Activated naive CD8-positive, alpha-beta T cell treated with anti-CD3 and anti-CD28 coated beads, Interleukin-2, amount 50 U/mL, for 24 hours (primary cell): ENCODE results near the gene DCDC1.

ENCODE experiments used
- ATAC-seq: fragments of 150-1000 bp; cut with Tn5 transposase; one replicate; pipeline ENCODE4 v1.10.0; 2021
- DNase-seq: peaks from one replicate; pipeline ENCODE4 v3.0.0; 2021
- H3K27ac Mint-ChIP-seq: one replicate; pipeline ENCODE4 v1.8.0; 2021; ENCODE audit warnings: mild to moderate bottlenecking, mixed read lengths
- H3K27me3 Mint-ChIP-seq: one replicate; pipeline ENCODE4 v1.8.0; 2021; ENCODE audit warnings: mixed read lengths
- H3K36me3 Mint-ChIP-seq: one replicate; pipeline ENCODE4 v1.8.0; 2021; ENCODE audit warnings: low read depth, mixed read lengths
- H3K4me1 Mint-ChIP-seq: one replicate; pipeline ENCODE4 v1.8.0; 2021; ENCODE audit warnings: mixed read lengths
- H3K4me3 Mint-ChIP-seq: one replicate; pipeline ENCODE4 v1.8.0; 2021; ENCODE audit warnings: mild to moderate bottlenecking, moderate library complexity, mixed read lengths
- H3K9me3 Mint-ChIP-seq: one replicate; pipeline ENCODE4 v1.8.0; 2021; ENCODE audit warnings: mixed read lengths

DCDC1 gene

DNA sequence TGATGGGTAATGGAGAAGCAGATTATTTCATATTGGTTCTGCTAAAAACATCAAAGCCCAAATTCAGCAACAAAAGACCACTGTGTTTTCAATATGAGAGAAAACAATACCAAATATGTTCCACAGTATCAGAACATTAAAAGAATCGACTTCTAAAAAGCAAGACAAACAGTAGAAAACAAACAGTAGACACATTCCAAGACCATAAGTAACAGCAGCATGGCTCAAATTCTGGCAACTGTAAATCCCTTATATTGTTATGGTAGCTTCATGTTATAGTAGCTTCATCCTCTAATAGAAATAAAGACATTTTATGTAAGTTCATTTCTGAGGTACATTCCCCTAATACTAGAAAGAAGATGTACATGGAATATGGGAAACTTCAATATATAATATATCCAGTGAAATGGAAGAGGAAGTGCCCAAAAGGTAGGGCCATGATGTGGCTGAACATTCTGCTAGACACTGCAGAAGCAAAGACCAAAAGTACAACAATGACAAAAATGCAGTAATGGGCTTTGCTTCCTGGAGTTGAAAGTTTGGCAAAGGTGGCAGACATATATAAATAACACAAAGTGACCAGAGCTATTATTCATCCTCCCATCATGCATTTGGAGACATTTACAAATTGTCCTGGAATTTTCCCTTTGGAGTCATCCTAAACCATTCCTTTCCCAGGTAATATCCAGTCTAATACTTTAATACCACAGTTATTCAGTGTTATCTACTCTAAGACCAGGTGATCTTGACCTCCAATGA is 299.9 kb downstream of the DCDC1 start:
- DNase-seq (no peak), ATAC-seq (no peak)
- H3K27me3 Mint-ChIP-seq: no peaks in the 10 kb centered on the region
- no peaks in the 10 kb centered on the region for H3K9me3 Mint-ChIP-seq
- H3K4me3 Mint-ChIP-seq: no peak overlapping the region
- H3K4me1 Mint-ChIP-seq: no peaks in the 10 kb centered on the region
- no peaks in the 10 kb centered on the region for H3K36me3 Mint-ChIP-seq
- H3K27ac Mint-ChIP-seq: no peak overlapping the region

DNA sequence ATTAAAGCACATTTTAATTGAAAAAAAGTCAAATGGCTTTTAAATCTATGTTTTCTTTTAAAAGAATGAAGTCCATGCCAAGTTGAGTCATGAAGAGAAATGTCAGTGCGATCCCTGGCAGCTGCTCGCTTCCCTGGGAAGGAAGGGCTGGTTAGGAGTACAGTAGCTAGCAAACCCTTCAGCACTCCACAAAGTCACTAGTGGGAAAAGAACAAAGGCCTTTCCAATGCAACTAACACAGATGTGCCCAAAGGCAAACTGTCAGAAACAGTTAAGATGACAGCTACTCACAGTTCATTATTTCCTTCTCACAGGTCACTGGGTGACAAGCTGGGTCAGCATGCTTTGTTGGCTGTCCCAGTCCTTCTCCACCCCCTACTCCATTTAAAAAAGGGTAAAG is 308.7 kb downstream of the DCDC1 start:
- H3K4me1 Mint-ChIP-seq: no peaks in the 10 kb centered on the region
- no peak overlapping the region for H3K4me3 Mint-ChIP-seq
- ATAC-seq: no peak
- DNase-seq: no peak
- H3K36me3 Mint-ChIP-seq: no peaks in the 10 kb centered on the region
- no peak overlapping the region for H3K27ac Mint-ChIP-seq
- no peaks in the 10 kb centered on the region for H3K9me3 Mint-ChIP-seq
- H3K27me3 Mint-ChIP-seq: no peaks in the 10 kb centered on the region

DNA sequence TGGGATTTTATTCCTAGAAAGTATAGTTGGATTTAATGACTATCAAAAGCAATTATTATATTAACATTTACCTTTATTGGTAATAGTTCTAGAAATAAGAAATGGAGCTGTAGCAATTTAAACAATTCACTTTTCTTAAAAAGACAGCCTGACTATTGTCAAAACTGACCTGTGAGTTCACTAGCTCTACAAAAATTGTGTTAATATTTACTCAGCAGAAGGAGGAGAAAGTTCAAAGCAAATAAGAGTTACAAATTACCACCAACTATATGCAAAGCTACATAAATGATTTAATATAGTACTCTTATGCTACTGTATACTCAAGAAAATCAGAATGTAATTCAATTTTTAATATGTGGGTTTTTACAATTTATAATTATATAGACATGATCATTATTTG is 310.0 kb downstream of the DCDC1 start:
- H3K27ac Mint-ChIP-seq: no peak overlapping the region
- no peaks in the 10 kb centered on the region for H3K4me1 Mint-ChIP-seq
- H3K27me3 Mint-ChIP-seq: no peaks in the 10 kb centered on the region
- ATAC-seq (no peak), DNase-seq (no peak)
- no peaks in the 10 kb centered on the region for H3K36me3 Mint-ChIP-seq
- no peak overlapping the region for H3K4me3 Mint-ChIP-seq
- H3K9me3 Mint-ChIP-seq: peaks cover 4% of the 10 kb centered on the region

DNA sequence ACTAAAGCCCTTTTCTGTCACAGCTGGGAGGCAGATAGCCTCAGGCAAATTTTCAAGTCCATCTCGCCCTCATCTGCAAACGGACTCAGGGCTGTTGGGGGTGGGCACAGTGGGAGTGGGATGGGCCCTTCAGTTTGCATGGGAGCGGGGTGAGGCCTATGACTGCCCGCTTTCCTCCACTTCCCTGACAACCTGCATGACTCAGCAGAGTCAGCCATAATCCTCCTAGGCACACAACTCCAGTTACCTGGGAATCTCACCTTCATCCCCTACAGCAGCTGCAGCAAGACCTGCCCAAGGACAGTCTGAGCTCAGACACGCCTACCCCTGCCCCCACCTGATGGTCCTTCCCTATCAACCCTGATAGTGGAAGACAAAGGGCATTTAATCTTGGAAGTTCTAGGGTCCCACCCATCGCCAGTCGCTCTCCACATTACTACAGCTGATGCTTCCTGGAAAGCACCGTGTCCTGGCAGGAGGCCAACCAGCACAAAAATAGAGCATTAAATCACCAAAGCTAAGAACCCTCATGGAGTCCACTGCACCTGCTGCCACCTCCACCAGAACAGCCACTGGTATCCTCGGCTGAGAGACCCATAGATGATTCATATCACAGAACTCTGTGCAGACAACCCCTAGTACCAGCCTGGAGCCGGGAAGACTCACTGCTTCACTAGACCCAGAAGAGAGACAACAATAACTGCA is 319.3 kb downstream of the DCDC1 start:
- H3K27ac Mint-ChIP-seq: no peak overlapping the region
- no peak overlapping the region for H3K4me3 Mint-ChIP-seq
- ATAC-seq: no peak
- DNase-seq: no peak
- no peaks in the 10 kb centered on the region for H3K27me3 Mint-ChIP-seq
- no peaks in the 10 kb centered on the region for H3K36me3 Mint-ChIP-seq
- peaks cover 15% of the 10 kb centered on the region for H3K9me3 Mint-ChIP-seq
- H3K4me1 Mint-ChIP-seq: no peaks in the 10 kb centered on the region

DNA sequence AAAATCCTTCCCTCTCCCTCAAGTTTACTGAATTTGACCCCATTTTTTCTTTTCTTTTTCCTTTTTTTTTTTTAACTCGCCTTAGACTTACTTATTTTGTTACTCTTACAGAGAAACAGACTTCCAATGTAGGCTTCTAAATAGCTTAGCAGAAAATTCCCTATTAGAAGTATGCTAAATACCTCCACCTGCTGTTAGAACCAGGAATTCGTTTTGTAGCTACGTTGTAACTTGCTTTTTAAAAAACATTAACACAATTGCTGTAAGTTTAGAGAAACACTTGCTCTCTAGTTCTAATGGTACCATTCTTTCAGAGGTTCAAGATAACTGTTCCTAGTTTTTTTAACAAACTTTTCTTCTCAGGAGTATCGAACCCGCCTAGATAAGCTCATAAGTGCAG is 324.2 kb downstream of the DCDC1 start:
- Mint-ChIP-seq H3K27ac (no peak overlapping the region), H3K36me3 (no peaks in the 10 kb centered on the region), H3K27me3 (no peaks in the 10 kb centered on the region), H3K9me3 (peaks cover under 1% of the 10 kb centered on the region), H3K4me3 (no peak overlapping the region), H3K4me1 (no peaks in the 10 kb centered on the region)
- ATAC-seq (no peak), DNase-seq (no peak)

DNA sequence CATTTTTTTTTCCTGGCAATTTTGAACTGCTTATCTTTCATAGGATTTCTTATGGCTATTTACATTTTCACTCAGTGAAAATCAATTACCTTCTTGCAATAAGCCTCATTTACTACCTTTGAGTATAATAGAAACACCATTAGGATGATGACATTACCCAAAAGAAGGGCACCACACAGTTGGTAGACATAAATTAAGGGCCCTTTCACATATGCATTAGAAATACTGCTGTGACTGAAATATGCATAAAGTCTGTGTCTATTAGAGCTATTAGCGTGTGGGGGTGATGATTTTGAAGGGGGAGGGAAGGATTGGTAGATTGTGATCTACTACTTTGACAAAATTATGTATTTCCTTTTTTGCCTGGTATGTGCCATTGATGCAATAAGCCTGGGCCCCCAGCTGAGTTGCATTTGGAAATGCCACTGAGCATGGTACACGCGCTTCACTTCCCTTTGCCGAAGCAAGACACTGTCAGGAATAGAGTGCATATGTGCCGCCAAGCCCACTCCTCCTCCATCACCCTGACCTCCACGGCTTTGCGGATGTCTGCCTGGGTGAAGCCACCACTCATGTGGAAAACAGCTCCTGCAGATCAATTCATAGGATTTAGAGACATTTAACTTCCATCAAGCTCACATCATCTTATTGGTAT is 339.3 kb downstream of the DCDC1 start:
- H3K4me3 Mint-ChIP-seq: no peak overlapping the region

DNA sequence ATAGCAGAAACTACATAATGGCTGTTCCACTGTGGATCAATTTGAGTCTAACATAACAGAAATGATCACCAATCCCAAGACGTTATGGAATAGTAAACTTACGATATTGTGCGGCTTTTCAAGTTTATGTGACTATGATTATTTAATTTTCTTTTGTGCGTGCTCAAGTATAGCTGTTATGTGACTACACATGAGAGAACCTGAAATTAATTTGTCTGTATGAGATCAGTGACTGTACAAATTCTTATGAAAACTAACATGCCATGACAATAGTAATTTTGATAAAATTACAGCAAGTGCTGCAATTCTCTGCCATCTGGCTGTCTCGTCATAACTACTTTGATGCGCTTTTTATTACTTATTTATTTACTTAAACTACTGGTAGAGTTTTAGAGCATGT is 343.2 kb downstream of the DCDC1 start:
- Mint-ChIP-seq H3K27me3 (peaks cover 1% of the 10 kb centered on the region), H3K9me3 (no peaks in the 10 kb centered on the region)
- DNase-seq: no peak

More for the DNA sequence above, 339.3 kb downstream of the DCDC1 start:
- no peaks in the 10 kb centered on the region for H3K4me1 Mint-ChIP-seq
- H3K36me3 Mint-ChIP-seq: no peaks in the 10 kb centered on the region
- no peaks in the 10 kb centered on the region for H3K27me3 Mint-ChIP-seq
- H3K27ac Mint-ChIP-seq: no peak overlapping the region
- H3K9me3 Mint-ChIP-seq: no peaks in the 10 kb centered on the region
- DNase-seq (no peak), ATAC-seq (no peak)

DNA sequence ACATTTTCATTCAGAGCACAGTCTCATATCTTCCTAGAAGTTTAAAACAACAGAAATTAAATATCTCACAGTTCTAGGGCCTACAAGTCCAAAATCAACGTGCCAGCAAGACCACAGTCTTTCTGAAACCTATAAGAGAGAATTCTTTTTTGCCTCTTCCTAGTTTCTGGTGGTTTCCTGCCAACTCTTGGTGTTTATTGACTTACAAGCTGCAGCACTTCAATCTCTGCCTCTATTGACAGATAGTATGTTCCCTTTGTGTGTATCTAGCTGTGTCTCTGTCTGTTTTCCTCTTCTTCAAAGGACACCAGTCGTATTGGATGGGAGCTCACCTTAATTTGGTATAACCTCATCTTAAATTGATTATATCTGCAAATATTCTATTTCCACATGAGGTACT is 347.5 kb downstream of the DCDC1 start:
- H3K4me1 Mint-ChIP-seq: no peaks in the 10 kb centered on the region
- no peaks in the 10 kb centered on the region for H3K9me3 Mint-ChIP-seq

More for the DNA sequence above, 343.2 kb downstream of the DCDC1 start:
- Mint-ChIP-seq H3K4me3 (no peak overlapping the region), H3K27ac (no peak overlapping the region), H3K36me3 (no peaks in the 10 kb centered on the region), H3K4me1 (no peaks in the 10 kb centered on the region)
- no peak for ATAC-seq

DNA sequence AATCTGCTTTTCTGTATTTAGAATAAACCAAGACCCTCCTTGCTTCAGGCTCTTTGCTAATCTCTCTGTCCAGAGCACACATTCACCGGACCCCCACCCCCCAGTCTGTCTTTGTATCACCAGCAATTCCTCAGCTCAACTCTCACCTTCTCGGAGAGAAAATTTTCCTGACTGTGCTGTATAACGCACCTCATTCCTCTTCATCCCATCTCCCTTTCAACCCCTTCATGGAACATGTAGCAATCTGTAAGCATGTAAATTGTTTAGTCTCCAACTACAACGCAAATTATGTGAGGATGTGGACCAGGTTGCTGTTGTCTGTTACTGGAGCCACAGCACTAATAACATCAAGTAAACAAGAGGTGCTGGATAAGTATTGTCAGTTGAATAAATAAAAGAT is 349.8 kb downstream of the DCDC1 start:
- Mint-ChIP-seq H3K27ac (no peak overlapping the region), H3K36me3 (no peaks in the 10 kb centered on the region), H3K27me3 (peaks cover 1% of the 10 kb centered on the region), H3K4me1 (no peaks in the 10 kb centered on the region), H3K9me3 (no peaks in the 10 kb centered on the region), H3K4me3 (no peak overlapping the region)
- DNase-seq (no peak), ATAC-seq (no peak)

More for the DNA sequence above, 347.5 kb downstream of the DCDC1 start:
- peaks cover 1% of the 10 kb centered on the region for H3K27me3 Mint-ChIP-seq
- no peak overlapping the region for H3K4me3 Mint-ChIP-seq
- H3K27ac Mint-ChIP-seq: no peak overlapping the region
- ATAC-seq (no peak), DNase-seq (no peak)
- H3K36me3 Mint-ChIP-seq: no peaks in the 10 kb centered on the region

DNA sequence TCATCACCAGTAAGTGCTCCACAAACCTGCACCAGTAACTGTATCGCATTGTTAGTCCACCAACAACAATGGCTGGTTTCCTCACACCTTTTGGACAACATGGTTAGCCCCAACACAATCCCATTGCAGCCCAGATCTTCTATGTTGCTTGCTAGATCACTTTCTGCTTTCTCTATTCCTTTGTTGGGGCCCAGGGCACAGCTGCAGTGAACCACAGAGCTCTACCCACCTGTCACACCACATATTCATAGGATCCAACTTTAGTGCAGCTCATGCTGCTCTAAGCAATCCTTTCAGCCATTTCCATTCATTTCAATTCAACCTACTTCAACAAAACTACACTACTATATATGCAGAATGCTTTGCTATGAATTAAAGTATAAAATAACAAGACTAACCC is 364.3 kb downstream of the DCDC1 start:
- no peaks in the 10 kb centered on the region for H3K4me1 Mint-ChIP-seq
- H3K4me3 Mint-ChIP-seq: no peak overlapping the region
- ATAC-seq: no peak
- H3K36me3 Mint-ChIP-seq: no peaks in the 10 kb centered on the region
- no peak for DNase-seq
- H3K27me3 Mint-ChIP-seq: no peaks in the 10 kb centered on the region
- H3K9me3 Mint-ChIP-seq: no peaks in the 10 kb centered on the region
- H3K27ac Mint-ChIP-seq: no peak overlapping the region

DNA sequence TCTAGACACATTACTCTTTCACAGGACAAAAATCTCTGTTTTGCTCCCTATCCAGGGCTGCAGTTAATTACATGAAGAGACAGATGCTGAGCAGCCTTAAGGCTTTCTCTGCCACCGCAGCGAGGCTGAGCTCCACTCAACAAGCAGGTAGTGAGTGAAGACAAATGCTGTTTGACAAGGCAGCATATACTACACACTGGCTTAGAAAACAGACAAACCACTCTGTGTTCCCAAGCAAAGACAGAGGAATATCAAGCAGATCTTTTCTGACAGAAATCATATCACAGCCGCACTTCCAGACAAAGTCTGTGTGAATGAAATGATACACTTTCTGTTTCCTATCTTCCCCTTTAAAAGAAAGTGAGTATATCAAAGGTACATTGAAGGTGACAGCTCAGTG is 368.1 kb downstream of the DCDC1 start:
- Mint-ChIP-seq H3K4me1 (no peaks in the 10 kb centered on the region), H3K27me3 (no peaks in the 10 kb centered on the region), H3K9me3 (no peaks in the 10 kb centered on the region), H3K27ac (no peak overlapping the region), H3K4me3 (no peak overlapping the region), H3K36me3 (no peaks in the 10 kb centered on the region)
- ATAC-seq: no peak
- no peak for DNase-seq

DNA sequence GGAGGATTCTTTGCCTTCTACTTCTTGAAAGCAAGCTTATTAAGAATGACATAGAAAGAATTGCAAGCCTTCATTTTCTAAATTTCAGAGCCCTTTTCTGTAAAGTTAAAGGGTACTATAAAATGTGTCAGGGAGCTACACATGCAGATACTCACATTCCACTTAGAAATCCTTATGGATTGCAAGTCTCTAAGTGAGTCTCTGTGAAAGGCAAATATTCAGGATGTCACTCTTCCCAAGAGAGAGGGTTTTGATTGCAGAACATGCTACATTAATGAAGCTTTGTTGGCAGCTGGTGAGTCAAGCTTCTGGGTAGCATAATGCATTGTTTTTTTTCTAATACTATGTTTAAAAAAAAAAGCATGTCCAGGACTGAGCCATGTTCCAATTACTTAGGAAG is 369.2 kb downstream of the DCDC1 start:
- ATAC-seq: no peak
- H3K4me1 Mint-ChIP-seq: no peaks in the 10 kb centered on the region
- DNase-seq: no peak
- H3K27ac Mint-ChIP-seq: no peak overlapping the region
- H3K27me3 Mint-ChIP-seq: no peaks in the 10 kb centered on the region
- no peaks in the 10 kb centered on the region for H3K36me3 Mint-ChIP-seq
- no peak overlapping the region for H3K4me3 Mint-ChIP-seq
- H3K9me3 Mint-ChIP-seq: no peaks in the 10 kb centered on the region

DNA sequence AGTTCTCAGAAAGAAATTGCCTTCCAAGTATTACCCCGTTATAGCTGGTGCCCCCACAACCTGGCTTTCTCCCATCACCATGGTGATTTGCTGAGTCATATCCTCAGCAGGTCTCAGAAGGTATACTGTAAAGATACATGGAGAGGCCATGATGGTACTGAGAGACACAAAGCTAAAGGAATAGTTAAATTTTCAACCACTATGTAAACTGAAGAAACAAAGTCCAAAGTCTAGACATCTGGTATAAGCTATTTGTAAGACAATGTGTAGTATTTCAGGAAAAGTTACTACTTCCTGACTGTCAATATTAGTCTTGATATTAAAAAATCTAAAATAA is 377.1 kb downstream of the DCDC1 start:
- Mint-ChIP-seq H3K4me3 (no peak overlapping the region), H3K27ac (no peak overlapping the region), H3K9me3 (no peaks in the 10 kb centered on the region), H3K36me3 (no peaks in the 10 kb centered on the region), H3K4me1 (no peaks in the 10 kb centered on the region), H3K27me3 (no peaks in the 10 kb centered on the region)
- DNase-seq (no peak), ATAC-seq (no peak)

DNA sequence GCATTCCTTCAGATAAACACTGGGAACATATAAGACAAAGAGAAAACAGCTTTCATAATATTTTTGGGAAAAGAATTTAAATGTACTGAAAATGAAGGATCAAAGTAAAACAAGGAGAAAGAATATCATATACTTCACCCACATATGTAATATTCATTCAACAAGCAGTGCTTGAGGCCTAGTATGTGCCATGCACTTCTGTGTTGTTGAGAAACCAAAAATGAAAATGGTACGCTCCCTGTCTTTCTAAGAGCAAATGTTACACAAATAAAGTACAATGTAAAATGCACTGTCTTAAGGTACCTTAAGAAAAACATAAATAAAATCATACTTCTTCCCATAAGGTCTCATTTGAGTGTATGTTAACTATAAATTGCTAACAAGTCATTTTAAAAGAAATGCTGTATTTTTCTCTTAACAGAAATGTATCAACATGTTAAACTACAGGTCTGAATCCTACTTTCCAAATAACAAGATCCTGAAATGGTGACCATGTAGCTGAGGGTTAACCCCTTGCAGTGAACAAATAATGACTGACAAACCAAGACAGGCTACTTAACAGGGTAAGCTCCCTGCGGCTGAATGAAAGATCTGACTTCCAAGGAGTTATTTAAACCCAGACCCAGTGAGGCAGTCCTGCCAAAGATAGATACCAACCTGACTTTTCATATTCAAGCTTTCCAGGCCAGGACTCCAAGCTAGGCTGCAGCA is 377.6 kb downstream of the DCDC1 start:
- ATAC-seq (no peak), DNase-seq (no peak)
- Mint-ChIP-seq H3K27ac (no peak overlapping the region), H3K36me3 (no peaks in the 10 kb centered on the region), H3K4me1 (no peaks in the 10 kb centered on the region), H3K4me3 (no peak overlapping the region), H3K27me3 (no peaks in the 10 kb centered on the region), H3K9me3 (no peaks in the 10 kb centered on the region)

DNA sequence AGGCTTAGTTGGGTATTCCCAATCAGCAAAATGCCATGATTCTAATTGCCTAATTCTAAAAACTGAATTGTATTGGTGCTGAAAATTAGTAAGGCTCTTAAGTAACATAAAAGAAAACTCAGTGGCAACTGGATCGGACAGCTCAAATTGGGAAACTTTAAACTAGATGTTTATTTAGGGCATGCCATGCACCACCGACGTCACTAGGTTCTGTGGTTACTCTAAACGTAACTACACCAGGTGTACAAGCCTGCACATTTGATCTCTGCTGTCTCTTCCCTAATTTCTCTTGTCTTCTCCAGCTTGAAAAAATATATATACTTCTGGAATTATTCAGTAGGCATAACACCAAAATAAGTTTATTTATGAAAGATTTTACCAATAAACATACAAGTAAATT is 378.2 kb downstream of the DCDC1 start:
- no peaks in the 10 kb centered on the region for H3K4me1 Mint-ChIP-seq
- ATAC-seq: no peak
- H3K27me3 Mint-ChIP-seq: no peaks in the 10 kb centered on the region
- H3K27ac Mint-ChIP-seq: no peak overlapping the region
- H3K9me3 Mint-ChIP-seq: no peaks in the 10 kb centered on the region
- DNase-seq: no peak
- H3K4me3 Mint-ChIP-seq: no peak overlapping the region
- no peaks in the 10 kb centered on the region for H3K36me3 Mint-ChIP-seq
